NCI-H748 (cell line): ENCODE results near the gene ACOT9.
"Not testable (repeated sequence)": the region's sequence is repeated elsewhere in the genome, so short reads cannot be mapped to it uniquely, and the experiment has no call there.

Source experiments
- DNase-seq: peaks from one replicate; lab custom pipeline; 2025; ENCODE audit not compliant: unreplicated experiment; lab: John Stamatoyannopoulos, UW

The ACOT9 gene

DNA sequence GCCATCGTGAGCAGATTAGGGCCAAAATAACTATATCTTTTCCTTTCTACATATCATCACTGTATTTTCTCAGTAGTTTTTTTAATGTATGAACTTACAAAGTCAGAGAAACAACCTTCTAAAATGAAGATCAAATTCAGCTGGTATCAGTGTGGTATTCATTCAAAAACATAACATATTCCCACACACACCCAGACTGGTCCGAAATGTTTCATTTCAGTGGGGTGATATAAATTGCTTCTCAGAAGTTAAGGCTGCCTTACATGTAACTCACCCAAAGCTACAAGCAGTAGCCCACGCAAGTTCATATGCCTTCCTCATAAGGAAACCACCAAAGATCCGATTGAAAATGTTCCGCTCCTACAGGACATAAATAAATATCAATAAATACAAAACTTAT, 37.8 kb downstream of the ACOT9 start:
- no peak for DNase-seq

DNA sequence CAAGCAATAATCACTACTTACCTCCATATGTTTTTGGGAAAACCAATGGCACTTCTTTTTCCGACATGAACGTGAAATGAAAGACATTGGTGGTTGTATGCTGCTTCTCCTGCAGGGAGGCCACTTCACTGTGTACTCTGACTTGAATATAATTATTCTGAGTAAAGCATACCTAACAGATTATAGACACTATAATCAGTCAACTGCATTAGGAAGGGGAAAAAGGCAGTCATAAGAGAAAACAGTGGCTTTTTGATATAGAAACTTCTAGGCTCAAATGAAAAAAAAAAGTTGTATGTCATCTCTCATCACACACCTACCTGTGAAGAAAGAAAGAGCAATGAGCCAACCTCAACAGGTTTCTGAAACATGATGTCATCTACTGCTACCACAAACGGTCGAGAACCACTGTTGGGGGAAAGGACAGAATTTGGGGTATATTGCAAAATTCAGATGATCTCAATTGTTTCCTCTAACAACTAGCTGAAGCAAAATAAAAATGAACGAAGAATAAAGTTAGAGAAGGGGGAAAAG, 38.3 kb downstream of the ACOT9 start:
- DNase-seq, result no peak

DNA sequence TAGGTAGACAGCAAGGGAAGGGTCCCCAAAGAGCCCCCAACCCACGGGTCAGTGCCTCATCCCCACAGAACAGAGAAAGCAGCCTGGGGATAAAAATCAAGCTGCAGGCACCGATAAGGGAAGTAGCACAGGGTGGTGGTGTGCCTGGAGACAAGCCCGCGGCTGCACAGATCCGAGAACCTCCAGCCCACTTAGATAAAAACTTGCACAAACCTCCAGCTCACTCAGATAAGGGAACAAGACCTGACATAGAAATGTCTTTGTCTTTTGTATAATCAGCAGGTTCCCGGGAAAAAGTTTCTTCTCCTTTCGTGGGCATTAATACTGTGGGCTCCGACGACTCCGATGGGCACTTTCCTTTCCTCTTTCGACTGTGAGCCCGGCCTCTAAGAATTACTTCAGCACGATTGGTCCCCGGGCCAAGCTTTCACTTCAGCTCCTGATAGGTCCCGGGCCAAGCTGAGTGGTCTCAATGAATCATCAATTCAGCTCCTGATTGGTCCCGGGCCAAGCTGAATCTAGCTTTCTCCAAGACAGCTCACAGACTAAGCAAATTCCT, 43.4 kb downstream of the ACOT9 start:
- DNase-seq, result no peak

- peak; percentile 53 for DNase-seq
Measured at GRCh38 chrX:23694606-23695005, 48.5 kb downstream of the ACOT9 start.

- no peak for DNase-seq
Measured at GRCh38 chrX:23692166-23692565, 50.9 kb downstream of the ACOT9 start.

- not testable (repeated sequence) for DNase-seq
Measured at GRCh38 chrX:23676486-23676885, 66.6 kb downstream of the ACOT9 start.

DNA sequence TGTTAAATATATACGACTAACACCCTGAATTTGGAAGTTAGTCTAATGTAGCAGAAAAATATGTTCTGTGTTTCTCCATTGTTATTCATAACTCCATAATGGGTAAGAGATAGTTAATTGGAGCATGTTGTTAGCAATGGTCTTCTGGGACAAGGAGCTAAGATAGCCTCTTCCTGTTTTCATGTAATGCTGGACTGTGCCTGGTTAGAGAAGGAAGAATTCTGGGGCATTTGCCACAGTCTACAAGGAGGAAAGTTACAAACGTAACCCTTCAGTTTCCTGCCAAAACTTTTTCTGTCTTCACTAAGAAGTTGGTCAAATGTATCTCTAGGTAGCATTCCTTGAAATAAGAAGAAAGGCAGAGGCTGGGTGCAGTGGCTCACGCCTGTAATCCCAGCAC, 70.0 kb downstream of the ACOT9 start:
- DNase-seq, result no peak

- no peak for DNase-seq
Measured at GRCh38 chrX:23670528-23670927, 72.5 kb downstream of the ACOT9 start.

- DNase-seq, result no peak
Measured at GRCh38 chrX:23668335-23668734, 74.7 kb downstream of the ACOT9 start.

DNA sequence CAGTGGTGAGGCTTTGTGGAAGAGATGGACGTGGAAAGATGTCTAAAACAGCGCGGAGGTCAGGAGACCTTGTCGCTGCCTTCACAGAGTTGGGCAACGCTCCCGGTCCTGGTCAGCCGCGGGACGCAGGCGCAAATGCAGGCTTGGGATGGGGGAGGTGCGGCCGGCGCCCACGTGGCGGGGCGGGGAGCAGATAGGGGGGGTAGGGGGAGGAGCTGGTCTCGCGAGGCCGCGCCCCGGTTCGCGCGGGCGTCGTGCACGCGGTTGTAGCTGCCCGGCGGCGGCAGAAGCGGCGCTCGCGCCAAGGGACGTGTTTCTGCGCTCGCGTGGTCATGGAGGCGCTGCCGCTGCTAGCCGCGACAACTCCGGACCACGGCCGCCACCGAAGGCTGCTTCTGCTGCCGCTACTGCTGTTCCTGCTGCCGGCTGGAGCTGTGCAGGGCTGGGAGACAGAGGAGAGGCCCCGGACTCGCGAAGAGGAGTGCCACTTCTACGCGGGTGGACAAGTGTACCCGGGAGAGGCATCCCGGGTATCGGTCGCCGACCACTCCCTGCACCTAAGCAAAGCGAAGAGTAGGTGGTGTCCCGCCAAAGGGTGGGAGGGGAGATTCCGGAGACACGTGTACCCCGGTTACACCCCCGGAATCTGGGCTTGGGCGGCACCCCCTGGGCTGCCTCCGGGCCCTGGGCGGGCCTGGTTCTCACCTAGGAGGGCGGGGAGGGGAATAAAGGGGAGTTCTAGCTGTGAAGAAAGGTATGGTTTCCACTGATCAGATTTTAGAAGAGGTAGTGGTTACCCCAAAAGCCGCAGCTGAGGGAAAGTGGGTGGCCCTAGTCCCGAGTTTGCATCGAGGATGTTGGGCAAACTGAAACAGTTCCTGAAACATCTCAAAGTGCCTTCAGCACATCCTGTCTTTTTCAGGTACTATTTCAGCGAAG, 75.6 kb downstream of the ACOT9 start, which contains the start of gene PRDX4:
Gene PRDX4 (plus strand): TSS at position 255 of the 939 bp plus-strand sequence. CDS start 78 bp downstream, at position 333.
- peak; percentile 91 for DNase-seq

GRCh38 chrX:23666282-23666681, 76.8 kb downstream of the ACOT9 start:
- DNase-seq, result no peak

DNA sequence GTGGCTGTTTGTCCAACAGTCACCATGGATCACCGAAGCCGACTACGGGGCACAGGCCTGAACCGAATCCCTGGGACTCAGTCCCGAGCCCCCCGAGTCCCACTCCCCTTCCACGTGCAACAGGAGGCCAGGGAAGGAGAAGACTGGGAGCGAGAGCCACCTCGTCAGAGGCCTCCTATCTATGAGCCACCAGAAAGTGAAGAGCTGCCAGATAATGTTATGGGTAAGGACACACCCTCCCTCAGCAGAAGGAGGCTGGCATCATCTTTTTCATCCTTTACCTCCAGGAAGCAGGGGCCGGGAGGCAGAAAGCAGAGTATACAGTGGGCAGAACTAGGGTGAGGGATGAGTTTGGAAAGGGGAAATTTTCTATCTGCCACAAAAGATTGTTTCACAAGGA, 78.6 kb downstream of the ACOT9 start:
- no peak for DNase-seq

DNA sequence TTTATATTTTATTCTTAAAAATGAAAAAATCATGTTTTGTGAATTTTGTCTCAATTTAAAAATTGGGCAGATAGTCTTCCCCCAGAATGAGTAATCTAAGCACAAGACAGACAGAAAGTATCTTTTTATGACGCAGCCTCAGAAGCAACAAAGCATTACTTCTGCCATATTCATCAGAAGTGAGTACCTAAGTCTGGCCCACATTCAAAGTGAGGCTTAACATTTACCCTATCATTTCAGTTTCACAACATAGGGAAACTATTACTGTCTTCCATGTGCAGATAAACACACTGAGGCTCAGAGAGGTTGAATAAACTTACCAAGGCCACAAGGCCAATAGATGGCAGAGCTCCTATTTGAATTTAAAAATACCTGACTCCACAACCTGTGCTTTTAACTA, 80.2 kb downstream of the ACOT9 start:
- no peak for DNase-seq

GRCh38 chrX:23662187-23662586, 80.9 kb downstream of the ACOT9 start:
- DNase-seq, result no peak

- DNase-seq, result no peak
Measured at GRCh38 chrX:23661671-23662070, 81.4 kb downstream of the ACOT9 start.

- DNase-seq, result no peak
Measured at GRCh38 chrX:23660766-23661132, 82.3 kb downstream of the ACOT9 start.

DNA sequence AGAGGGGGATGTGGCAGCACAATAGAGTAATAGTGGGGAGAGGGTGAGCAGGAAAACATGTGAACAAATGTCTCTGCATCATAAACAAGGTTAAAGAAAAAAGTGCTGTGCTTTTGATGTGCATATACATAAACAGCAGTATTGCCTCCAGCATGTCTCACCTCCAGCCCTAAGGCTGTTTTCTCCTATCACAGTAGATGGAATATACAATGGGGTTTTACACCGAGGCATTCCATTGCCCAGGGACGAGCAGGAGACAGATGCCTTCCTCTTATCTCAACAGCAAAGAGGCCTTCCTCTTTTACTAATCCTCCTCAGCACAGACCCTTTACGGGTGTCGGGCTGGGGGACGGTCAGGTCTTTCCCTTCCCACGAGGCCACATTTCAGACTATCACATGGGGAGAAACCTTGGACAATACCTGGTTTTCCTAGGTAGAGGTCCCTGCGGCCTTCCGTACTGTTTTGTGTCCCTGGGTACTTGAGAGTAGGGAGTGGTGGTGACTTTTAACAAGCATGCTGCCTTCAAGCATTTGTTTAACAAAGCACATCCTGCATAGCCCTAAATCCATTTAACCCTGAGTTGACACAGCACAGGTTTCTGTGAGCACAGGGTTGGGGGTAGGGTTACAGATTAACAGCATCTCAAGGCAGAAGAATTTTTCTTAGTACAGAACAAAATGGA, 82.9 kb downstream of the ACOT9 start:
- DNase-seq, result not testable (repeated sequence)

GRCh38 chrX:23659339-23659738, 83.7 kb downstream of the ACOT9 start:
- DNase-seq, result no peak

- DNase-seq, result no peak
Measured at GRCh38 chrX:23656684-23657083, 86.4 kb downstream of the ACOT9 start.

DNA sequence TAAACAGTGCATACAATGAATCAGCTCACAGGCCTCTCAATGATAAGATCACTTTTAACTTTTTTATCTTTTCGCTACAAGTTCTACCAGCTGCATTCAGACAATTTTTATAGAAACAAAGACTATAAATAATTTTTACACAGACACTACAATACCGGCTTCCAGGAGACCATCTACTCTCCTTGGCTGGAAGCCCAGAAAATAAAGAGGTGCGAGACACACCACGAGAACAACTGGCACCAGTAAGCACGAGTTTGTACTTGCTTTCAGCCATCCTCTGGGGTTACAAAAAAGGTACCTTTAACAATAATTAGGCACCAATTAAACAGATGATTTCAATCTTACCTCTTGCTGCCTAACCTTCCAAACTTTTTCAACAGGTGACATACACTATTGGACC, 87.0 kb downstream of the ACOT9 start:
- no peak for DNase-seq
